ENCODE data around the gene NUMBL.
"Not testable (repeated sequence)": the region's sequence is repeated elsewhere in the genome, so short reads cannot be mapped to it uniquely, and the experiment has no call there.

The NUMBL gene

DNA sequence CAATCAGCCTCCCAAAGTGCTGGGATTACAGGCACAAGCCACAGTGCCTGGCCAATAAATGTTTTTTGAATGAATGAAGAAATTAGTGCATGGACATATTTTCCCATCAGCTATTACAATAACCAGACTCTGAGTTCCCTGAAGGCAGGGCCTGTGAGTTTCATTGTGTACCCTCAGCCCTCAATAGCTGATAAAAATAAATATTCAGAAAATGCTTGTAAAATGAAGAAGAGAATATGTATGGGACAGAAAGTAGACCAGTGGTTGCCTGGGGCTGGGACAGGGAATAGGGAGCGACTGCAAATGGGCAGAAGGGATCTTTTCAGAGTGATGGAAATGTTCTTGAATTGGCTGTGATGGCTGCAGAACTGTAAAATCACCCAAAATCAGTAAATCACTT is 28.8 kb downstream of the NUMBL start:
- DNase-seq = no peak

DNA sequence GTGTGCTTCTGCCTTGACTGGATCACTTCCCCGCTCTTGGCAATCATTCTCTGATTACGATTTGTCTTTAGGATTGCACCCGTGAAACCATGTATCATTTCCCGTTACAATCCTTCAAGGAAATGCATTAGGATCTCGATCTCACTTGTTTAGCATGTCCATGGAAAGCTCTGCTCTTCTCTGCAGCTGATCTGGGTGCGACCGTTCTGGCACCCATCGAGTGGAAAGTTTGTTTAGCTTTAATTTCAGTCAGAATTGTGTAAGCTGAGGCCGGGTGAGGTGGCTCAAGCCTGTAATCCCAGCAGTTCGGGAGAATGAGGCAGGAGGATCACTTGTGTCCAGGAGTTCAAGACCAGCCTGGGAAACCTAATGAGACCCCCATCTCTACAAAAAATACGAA is 30.9 kb downstream of the NUMBL start:
- no peak for DNase-seq

DNA sequence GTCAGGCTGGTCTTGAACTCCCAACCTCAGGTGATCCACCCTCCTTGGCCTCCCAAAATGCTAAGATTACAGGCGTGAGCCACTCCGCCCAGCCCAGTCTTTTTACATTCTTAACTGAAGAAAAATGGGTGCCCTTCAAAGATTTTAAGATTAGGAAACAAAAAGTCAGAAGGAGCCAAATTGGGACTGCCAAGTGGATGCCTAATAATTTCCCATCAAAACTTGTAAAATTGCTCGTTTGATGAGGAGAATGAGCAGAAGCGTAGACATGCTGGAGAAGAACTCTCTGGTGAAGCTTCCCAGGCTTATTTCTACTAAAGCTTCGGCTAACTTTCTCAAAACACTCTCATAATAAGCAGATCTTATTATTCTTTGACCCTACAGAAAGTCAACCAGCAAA is 31.3 kb downstream of the NUMBL start:
- no peak for DNase-seq

DNA sequence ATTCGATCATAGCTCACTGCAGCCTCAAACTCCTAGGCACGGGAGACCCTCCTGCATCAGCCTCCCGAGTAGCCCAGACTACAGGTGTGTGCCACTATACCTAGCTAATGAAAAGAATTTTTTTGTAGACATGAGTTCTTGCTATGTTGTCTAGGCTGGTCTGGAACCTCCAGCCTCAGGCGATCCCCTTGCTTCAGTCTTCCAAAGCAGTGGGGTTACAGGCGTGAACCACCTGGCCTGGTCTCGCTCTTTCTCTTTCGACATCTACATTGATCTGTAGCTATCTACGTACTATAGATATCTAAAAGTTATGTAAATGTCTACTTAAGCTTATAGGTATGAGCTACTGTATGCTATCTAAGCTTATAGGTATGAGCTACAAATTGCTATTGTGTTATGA is 32.4 kb downstream of the NUMBL start:
- no peak for DNase-seq

DNA sequence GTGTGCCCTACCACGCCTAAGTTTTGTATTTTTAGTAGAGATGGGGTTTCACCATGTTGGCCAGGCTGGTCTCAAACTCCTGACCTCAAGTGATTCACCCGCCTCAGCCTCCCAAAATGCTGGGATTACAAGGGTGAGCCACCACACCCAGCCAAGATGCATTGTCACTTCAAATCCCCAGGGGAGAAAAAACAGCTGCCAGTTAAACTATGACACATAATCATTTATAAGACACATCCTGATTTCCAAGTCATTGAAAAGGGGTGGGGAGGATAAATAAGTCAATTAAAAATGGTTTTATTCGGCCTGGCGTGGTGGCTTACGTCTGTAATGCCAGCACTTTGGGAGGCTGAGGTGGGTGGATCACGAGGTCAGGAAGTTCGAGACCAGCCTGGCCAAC is 34.8 kb downstream of the NUMBL start:
- not testable (repeated sequence) for DNase-seq

DNA sequence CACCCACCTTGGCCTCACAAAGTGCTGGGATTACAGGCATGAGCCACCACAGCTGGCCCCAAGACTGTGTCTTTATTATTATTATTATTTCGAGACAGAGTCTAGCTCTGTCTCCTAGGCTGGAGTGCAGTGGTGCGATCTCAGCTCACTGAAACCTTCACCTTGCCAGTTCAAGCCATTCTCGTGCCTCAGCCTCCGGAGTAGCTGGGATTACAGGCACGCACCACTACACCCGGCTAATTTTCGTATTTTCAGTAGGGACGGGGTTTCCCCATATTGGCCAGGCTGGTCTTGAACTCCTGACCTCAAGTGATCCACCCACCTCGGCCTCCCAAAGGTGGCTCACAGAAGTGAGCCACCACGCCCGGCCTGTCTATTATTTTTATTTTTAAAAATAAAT is 38.1 kb downstream of the NUMBL start:
- not testable (repeated sequence) for DNase-seq

DNA sequence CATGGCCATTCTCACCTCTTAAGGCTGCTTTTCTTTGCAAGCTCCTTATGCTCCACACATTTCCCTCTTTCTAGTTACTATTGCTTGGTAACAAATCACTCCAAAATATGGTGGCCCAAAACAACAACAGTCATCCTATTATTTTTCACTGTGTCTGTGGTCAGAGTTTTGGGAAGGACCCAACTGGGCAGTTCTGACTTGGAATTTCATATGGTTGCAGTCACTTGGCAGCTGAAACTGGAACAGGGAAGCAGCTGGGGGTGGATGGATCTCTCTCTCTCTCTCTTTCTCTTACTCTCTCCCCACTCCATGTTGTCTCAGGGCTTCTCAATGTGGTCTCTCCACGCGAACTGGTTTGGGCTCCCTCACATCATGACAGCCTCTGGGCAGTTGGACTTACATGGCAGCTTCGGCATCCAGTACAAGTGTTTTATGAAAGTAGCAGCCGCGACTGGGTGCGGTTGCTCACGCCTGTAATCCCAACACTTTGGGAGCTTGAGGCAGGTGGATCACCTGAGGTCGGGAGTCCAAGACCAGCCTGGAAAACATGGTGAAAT is 39.6 kb downstream of the NUMBL start:
- DNase-seq = no peak

DNA sequence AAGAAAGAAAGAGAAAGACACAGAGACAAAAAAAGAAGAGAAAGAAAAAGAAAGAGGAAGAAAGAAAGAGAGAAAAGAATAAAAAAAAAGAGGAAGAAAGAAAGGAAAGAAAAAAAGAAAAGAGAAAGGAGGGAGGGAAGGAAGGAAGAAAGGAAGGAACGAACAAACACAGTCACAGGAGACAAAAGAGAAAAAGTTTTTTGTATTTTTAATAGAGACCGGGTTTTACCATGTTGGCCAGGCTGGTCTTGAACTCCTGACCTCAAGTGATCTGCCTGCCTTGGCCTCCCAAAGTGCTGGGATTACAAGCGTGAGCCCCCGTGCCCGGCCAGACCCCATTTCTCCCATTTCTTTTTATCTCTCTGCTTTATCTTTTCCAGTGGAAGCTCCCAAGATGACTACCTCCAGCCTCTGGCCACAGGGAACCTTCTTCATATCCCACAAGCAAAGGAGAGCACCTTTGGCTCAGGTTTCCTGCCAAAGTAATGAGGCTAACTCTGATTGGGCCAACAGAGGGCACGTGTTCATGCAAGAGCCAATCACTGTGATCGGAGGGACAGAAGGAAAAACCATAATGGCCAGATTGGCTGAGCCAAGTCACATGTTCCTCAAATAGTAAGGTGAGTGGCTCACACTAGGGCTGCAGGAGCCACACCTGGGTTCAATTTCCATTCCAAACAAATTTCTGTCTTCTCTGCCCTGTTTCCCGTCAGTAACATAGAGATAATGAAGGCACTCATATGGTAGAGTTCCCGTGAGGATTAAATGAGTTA is 40.4 kb downstream of the NUMBL start:
- DNase-seq = peak; percentile 18

DNA sequence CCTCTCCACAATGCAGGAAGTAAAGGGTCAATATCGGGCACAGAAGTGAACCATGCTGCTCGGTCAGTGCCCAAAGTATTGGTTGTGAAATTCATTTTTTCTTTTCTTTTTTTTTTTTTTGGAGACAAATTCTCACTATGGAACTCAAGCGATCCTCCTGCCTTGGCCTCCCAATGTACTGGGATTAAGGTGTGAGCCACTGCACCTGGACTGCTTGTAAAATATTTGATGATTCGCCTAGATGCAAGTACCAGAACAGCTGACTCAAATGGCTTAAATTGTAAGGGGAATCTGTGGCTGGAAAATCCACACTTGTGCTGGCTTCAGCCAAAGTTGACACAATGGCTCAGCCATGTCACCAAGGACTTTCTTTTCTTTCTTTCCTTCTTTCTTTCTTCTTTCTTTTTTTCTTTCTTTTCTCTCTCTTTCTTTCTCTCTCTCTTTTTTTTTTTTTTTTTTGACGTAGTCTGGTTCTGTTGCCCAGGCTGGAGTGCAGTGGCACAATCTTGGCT is 43.7 kb downstream of the NUMBL start:
- DNase-seq = no peak

DNA sequence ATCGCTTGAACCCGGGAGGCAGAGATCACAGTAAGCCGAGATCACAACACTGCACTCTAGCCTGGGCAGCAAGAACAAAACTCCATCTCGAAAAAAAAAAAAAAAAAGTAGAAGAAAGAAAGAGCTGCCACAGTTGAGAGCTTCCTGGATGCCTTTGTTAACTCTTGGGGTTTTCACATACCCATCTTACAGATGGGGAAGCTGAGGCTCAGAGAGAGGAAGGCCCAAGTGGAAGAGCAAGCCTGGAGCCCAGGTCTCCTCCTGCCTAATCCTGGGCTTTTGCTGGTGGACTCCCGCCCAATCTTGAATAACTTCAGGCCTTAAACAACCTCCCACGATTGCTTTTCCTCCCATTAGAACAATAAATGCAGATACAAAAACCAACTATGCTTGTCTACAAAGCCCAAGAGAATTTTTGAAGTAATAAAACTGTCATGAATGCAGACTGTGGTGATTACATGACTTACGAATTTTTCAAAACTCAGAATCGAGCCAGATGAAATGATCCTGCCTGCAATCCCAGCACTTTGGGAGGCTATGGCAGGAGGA is 47.6 kb downstream of the NUMBL start:
- DNase-seq = no peak

DNA sequence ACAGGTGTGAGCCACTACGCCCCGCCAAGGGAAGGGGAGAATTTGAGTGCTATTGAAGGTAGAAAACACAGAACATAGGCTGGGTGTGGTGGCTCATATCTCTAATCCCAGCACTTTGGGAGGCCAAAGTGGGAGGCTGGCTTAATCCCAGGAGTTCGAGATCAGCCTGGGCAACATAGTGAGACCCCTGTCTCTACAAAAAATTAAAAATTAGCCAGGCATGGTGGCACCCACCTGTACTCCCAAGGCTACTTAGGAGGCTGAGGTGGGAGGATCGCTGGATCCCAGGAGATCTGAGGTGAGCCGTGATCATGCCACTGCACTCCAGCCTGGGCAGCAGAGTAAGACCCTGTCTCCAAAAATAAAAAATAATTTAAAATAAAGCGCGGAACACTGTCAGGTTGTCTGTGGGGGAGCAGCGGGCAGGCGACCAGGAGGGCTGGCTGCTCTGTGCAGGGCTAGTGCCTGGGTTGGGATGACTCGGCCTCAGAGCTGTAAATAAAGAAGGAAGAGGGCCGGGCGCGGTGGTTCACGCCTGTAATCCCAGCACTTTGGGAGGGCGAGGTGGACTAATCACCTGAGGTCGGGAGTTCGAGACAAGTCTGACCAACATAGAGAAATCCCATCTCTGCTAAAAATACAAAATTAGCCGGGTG is 48.3 kb downstream of the NUMBL start:
- DNase-seq = no peak

DNA sequence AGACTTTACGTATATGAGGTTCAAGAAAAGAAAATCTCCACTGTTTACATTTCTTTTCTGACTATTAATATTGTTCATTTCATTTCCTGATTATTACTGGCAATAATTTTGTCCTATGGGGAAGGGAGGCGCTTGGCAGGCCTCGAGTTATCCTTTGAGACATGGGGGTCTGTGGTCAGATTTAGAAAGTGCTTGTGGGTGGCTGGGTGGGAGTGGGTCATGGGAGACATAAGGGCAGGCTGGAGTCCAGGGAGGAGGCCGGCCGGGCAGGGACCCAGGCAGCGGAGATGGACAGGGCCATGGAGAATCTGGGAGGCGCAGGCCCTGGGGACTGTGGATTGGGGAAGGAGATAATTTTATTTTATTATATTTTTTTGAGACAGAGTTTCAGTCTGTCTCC is 49.2 kb downstream of the NUMBL start:
- DNase-seq = no peak

DNA sequence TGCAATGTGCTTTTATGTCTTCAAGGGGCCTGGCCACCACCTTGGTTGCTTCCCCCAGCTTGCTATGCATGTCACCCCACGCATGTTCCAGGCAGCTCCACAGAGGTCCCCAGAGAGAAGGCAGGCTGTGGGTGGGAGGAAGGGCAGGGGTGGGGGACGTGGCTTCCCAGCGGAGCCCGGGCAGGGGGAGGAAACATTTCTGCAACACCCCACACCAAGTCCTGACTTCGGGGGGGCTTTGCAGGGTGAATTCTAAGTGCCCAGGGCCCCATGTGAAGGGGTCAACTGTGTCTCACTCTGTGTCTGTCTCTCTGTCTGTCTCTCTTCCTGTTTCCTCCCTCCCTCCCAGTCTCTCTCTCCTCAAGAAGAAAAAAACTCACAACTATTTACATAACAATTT is 49.7 kb downstream of the NUMBL start:
- no peak for DNase-seq

DNA sequence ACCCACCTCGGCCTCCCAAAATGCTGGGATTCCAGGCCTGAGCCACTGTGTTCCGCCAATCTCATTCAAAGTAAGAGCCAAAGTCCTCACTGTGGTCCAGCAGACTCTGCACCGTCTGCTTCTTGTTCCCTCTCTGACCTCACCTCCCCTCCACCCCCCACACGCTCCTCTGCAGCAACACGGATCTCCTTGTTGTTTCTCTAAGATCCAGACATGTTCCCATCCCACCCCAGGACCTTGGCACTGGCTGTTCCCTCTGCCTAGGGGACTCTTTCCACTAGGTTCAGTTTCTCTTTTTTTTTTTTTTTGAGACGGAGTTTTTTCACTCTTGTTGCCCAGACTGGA is 50.8 kb downstream of the NUMBL start:
- no peak for DNase-seq

DNA sequence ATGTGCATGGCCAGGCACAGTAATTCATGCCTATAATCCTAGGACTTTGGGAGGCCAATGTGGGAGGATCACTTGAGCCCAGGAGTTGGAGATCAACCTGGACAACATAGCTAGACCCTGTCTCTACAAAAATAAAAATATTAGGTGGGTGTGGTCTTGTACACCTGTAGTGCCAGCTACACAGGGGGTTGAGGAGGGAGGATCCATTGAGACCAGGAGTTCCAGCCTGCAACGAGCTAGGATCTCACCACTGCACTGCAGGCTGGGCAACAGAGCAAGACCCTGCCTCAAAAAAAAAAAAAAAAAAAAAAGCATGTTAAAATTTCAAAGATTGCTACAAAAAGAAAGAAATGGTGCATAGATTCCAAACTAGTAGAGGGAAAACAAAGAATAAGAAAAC is 52.1 kb downstream of the NUMBL start:
- DNase-seq = no peak

DNA sequence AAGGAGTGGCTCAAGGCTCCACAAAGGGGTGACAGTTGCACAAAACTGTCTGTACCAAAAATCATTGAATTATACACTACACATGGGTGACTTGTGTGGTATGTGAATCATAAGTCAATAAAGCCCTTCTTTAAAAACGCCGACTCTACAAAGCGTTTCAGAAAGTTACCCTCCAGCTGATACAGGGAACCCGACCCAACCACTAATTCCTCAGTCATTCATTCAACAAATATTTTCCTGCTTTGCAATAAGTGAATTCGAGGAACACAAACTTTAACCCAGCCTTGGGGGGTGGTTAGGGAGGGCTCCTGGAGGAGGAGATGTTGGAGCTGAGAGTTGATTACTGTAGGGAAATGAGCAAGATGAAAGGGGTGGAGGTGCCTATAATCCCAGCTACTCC is 57.2 kb downstream of the NUMBL start:
- DNase-seq = no peak

DNA sequence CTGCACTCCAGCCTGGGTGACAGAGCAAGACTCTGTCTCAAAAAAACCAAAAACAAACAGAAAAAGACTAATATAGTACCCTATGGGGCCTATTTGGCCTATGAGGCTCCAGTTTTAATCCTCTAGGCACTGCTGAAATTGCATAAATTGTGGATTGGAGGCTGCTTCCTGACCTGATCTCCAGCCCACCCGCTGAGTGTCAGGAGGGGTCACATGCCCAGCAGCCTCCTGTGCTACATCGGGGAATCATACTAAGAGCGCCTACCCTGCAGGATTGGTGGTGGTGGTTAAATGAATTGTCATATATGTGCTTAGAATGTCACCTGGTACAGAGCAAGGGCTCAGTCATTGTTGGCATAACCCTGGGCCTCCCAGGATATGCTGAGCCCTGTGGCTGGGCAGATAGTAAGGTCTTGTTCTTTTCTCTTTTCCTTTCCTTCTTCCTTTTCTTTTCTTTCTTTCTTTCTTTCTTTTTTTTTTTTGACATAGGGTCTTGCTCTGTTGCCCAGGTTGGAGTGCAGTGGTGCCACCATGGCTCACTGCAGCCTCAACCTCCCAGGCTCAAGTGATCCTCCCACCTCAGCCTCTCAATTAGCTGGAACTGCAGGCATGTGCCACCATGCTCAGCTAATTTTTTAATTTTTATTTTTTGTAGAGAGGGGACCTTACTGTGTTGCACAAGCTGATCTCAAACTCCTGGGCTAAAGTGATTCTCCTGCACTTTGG is 58.0 kb downstream of the NUMBL start:
- DNase-seq = no peak

DNA sequence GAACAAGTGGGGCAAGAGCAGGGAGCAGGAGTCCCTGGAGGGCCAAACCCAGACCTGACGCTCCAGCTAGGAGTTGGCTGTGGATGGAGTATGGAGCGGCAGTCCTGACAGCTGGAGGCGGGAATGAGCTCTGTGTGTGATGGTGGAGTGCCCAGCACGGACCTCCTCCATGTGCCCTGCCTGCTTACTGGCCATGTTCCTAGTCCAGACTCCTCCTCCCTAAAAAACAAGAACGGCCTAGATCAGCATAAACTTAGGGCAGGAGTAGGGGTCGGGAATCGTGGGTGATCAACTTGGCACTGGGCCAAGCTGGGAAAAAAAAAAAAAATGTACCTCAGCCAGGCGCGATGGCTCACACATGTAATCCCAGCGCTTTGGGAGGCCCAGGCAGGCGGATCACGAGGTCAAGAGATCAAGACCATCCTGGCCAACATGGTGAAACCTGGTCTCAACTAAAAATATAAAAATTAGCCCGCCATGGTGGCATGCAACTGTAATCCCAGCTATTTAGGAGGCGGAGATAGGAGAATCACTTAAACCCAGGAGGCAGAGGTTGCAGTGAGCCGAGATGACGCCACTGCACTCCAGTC is 59.8 kb downstream of the NUMBL start:
- no peak for DNase-seq

DNA sequence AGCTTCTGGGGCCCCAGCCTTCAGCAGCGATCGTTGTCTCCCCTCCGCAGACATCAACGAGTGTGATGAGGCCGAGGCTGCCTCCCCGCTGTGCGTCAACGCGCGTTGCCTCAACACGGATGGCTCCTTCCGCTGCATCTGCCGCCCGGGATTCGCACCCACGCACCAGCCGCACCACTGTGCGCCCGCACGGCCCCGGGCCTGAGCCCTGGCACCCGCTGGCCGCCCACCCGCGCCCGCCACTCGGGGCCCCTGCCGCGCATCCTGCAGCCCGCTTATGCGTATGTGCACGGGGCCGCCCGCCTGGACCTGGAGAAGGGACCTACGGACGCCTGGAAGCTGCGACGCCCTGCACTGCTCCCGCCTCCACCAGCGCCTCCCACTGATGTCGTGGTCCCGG is 61.1 kb downstream of the NUMBL start:
- no peak for DNase-seq

DNA sequence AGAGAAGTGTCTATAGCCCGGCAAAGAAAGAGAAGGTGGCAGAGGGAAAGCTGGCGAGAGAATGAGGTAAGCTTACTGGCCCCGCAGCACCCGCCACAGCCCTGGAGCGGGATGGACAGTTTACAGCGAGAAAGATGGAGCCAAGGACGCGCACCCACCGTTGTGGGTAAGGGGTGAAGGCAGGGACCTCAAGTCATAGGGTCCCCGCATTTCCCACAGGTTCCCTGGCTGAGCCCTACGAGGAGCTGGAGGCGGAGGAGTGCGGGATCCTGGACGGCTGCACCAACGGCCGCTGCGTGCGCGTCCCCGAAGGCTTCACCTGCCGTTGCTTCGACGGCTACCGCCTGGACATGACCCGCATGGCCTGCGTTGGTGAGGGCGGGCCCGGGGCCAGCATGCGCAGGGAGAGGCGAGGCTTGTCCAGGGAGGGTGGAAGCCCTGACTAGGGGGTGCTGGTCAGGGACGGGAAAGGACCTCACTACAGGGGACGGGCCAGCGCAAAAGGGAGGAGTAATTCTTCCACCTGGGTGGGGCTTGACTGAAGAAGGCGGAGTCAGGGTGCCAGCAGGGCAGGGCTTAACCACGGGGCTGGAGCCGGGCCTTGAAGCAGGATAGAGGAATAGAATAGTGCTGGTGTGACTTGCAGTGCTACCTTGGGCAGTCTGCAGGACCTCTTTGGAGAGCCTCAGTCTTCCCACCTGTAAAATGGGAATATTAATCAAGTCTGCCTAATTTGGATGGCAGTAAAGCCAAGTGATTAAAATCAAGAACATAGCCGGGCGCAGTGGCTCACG is 62.8 kb downstream of the NUMBL start:
- no peak for DNase-seq

DNA sequence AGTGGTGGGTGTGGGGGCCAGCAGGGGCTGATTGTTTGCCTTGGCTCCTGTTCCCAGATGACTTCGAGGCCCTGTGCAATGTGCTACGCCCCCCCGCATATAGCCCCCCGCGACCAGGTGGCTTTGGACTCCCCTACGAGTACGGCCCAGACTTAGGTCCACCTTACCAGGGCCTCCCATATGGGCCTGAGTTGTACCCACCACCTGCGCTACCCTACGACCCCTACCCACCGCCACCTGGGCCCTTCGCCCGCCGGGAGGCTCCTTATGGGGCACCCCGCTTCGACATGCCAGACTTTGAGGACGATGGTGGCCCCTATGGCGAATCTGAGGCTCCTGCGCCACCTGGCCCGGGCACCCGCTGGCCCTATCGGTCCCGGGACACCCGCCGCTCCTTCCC is 63.5 kb downstream of the NUMBL start:
- no peak for DNase-seq

All from NCI-H1436 treated with DMSO at 0.1 percent for 48 hours (cell line).